NCI-H345 (cell line): ENCODE data around the gene BRWD1.

ENCODE experiments used
- DNase-seq: peaks from one replicate; lab custom pipeline; 2025; lab: John Stamatoyannopoulos, UW

BRWD1 gene

DNA sequence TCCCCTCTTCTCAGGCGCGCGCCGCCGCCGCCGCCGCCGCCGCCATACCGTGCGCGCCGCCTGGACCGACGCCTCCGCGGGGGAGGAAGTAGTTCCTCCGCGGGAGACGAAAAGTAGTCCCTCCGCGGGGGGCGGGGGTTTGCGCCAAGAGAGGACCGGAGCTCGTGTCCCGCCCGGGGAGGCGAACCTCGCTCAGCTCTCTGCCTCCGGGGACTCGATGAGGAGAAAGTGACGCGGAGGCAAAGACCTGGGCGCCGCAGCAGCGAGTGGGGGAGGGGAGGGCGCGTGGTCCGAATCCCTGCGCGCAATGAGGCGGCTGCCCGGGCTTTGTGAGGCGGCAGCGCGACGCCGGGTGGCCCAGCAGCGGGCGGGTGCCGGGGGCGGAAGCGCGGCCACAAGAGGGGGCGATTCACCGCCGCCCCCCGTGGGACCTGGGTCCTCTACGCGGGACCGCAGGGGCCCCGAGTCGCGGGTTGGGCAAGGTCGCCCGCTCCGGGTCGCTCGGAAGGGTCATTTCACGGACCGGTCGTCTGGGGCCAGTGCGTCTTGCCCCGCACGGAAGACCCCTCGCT lies at the start of gene BRWD1:
BRWD1 (minus strand) TSS at position 62 of the 572 bp plus-strand sequence. CDS start 141 bp downstream, outside the sequence.
- DNase-seq: peak; percentile 97

DNA sequence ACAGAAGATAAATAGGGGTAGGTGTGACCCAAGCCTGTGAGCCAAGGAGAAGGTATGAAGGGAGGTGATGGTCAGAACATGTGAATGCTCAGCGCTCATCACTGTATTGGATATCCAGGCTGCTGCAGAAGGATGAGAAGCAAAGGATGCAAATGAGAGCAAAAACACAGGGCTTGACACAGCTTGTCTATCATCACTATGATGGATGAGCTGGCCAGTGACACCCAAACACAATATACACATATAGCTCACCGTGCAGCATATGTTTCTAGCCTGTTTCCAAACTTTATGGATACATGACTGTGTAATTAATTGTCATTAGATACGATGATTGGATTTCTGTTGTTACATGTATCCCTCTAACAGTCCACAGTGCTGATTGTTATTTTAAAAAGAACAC lies 49.3 kb upstream of the BRWD1 start:
- DNase-seq: no peak

DNA sequence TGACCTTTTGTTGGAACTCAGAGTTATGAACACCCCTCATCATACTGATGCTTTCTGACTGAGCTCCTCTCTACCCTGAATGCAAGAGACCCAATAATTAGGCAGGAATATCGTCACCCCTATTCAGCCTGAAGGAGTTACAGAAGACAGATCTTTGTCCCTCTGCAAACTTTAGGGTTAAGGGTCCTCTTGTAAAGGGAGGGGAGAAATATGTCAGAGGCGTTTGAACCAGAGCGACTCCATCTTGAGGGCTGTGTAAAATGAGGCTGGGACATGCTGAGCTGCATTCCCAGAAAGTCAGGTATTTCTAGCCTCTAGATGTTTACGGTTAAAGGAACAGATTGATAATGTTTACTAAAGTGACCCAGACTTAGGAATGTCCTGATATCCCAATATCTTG lies 46.0 kb upstream of the BRWD1 start:
- no peak for DNase-seq

DNA sequence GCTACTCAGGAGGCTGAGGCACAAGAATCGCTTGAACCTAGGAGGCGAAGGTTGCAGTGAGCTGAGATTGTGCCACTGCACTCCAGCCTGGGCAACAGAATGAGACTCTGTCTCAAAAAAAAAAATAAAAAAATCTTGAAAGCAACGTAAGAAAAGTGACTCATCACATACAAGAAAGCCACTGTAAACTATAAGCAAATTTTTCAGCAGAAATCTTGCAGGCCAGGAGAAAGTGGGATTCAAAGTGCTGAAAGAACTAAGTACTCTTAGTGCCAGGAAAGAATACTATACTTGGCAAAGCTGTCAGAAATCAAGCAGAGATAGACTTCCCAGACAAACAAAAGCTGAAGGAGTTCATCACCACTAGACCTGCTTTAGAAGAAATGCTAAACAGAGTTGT lies 39.9 kb upstream of the BRWD1 start:
- no peak for DNase-seq

DNA sequence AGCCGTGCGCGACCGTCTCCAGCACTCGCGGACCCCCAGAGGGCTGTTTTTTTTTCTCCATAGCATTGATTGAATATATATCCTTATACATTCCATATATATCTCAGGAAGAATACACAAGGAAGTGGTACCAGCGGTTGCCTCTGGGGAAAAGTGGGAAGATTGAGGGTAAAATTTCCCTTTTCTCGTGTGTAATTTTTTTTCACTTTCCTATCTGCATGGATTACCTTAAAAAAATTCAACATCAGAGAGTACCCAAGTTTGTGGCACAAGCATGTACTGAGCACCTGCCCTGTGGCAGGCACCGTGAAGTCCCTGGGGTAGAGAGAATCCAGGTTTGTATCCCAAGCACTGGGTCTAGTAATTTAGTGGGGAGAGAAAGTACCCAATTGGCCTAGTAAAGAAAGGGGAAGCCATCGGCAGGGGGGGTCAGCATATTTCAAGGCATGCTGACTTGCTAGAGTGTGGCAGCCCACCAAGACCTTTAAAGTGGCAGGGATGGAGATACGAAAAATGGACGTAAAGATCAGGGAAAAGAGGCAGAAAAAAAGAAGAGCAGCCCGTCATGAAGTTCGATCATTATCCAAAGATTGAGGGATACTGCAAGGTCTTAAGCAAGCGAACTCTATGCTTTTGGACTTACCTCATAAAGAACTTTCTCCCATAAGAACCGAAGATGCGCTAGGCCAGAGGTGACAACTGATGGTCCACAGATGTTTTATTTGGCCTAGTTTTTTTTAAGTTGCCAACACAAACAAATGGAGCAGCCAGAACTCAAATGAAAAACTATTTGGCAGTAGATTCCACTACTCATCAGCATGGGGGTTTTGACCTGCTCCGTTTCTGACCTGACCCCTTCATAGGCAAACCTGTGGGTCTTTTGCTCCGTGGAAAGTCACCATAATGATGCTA lies 36.9 kb upstream of the BRWD1 start:
- DNase-seq: no peak

DNA sequence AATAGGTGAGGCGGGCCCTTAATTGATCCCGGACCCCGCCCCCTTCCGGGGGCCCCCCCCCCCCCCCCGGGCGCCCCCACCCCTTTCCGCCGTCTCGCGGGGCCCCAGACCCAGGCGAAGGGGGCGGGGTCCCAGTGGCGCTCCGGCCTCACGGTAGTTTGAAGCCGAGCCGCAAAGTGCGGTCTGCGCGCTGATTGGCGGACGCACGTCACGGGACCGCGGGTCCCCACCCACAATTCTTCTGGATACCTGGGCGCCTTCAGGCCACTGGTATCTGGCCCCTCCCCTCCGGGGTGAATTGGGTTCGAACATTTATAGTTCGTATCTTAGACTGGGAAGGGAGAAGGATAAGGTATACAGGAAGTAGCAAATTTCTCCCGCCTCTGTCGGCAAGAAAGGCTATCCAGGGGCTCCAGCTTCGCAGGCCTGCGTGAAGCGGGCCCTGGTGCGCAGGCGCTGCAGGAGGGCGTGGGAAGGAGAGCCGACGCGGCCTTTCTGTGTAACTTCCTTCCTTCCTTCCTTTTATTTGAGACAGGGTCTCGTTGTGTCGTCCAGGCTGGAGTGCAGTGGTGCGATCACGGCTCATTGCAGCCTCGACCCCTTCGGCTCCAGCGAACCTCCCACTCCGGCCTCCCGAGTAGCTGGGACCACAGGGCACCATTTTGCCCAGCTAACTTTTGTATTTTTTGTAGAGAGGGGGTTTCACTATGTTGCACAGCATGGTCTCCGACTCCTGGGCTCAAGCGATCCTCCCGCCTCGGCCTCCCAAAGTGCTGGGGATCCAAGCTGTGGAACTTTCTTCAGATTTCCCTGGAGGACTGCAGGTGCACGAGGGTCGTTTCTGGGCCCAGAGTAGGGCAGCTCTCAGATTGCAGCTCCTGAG lies 36.0 kb upstream of the BRWD1 start:
- DNase-seq: peak; percentile 100

DNA sequence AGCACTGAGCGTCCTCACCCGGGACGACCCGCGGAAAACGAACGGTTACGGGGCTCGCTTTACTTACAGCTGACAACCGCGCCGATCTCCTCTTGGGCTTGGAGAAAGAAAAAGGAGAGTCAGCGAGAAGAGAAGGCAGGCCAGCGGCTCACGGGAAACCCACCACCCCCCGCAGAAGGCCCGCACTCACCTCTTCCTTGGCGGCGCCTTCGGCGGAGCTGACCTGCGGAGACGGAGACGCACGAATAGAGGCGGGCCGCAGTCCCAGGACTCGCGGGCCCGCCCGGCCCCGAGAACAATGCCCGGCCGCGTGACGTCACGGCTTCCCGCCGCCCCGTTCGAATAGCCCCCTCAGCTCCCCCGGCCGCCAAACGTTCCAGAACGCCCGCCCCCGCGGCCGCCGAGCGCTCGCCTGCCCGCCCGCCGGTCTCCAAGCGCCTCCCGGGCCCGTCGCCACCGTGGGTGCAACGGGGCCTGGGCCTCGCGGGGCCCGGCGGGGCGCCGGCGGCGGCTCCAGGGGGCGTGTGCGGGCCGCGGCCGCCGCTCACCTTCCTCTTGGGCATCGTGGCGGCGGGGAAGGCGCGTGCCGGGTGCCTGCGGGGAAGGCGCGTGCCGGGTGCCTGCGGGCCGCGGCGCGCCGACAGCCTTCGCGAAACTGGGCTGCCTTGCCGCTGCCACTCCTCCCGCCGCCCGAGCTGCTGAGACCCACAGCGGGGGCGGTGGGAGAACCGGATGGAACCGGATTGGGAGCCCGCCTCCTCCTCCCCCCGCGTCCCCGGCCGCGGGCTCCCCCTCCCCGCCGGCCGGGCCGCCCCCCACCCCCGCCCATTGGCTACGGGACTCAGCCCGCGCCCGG lies 35.2 kb upstream of the BRWD1 start, which contains the start of gene HMGN1:
HMGN1 (minus strand) TSS at position 734 of the 856 bp plus-strand sequence; CDS start at position 563, 171 bp downstream.
- peak; percentile 99 for DNase-seq

DNA sequence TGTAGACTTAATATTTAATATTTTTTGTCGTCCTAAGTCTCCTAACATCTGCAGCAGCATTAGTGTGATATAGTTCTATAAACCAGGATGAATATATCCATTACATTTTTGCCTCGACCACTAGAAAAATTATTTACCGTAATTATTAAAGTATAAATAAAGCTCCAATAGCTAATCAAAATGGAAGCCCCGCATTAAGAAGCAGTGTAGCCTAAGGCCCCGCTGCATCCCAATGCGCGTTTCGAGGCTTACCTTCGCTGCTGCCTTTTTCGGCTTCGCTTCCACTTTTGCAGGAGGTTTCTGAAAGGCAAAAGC lies 34.6 kb upstream of the BRWD1 start:
- DNase-seq: no peak

DNA sequence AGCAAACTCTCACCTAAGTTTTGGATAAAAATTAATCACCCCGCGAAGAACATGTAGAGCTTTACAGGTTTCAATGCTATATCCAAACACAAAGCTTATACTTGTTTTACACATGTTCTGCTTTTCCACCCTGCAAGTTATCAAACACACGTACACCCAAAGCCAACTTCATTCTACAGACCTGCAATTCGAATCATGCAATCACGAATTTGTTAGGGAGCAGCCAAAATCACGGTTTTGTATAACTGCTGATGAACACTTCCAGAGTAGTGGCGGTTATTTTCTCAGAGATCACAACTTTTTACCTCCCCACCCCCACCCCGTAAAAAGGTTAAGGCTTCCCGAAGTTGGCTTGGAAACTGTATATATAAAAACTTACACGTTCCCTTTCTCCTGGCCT lies 34.1 kb upstream of the BRWD1 start:
- no peak for DNase-seq

DNA sequence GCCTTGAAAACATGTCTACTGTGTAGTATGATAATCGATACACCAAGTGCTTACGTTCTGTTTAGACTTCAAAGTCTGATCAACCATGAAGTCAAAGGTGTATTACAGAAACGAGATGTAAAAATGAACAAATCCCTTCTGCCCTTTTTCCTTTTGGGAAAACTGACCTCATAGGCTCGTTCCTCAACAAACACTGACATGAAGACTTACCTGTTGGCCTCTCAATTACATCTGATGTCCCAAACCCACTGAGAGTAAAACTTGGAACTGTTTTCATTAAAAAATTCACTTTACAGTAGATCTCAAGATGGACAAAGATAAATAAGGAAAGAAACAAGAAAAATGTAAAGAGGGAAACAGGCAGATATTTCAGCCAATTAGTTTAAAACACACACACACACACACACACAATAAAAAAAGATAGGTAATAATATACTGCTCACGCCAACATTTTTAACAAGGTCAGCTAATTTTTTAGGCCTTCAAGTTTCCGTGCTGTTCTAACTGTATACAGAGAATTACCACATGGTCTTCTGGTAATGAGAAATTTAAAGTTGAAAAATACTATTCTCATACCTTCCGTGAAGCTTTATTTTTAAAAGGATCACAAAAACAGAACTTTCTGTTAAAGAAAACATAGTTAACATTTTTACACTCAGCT lies 33.4 kb upstream of the BRWD1 start:
- DNase-seq: no peak

DNA sequence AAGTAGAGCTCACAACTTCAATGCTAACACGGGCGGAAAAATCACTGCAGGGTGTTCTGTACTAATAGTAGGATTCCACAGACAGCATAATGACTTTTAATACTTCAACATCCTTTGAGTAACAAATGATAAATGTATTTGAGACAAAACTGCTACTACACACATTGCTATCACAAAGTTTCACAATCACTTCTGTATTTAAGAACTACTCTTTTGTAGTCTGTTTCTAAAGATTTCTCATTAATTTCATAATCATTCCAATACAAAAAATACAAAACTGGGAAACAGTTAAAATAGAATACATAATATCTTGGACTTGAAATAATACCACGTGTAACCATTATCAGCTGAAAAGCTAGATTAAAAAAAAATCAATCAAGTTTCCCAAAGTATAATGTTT lies 32.8 kb upstream of the BRWD1 start:
- no peak for DNase-seq

DNA sequence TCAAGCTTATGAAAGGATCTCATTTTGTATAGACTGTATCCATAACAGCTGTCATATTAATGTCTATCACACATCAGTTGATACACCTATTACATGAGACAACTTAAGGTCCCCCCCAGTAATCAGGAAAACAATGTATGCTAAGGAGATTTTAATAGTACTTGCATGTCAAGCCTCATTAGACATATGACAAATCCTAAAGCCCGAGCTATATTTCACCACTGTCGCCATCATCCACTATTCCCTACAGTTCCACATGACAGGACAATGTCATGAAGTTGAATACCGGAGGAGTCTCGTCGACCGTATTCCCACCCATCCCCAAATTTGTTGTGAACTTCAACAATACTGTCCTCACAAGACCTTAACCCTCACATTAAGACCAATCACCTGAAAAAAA lies 32.0 kb upstream of the BRWD1 start:
- no peak for DNase-seq

DNA sequence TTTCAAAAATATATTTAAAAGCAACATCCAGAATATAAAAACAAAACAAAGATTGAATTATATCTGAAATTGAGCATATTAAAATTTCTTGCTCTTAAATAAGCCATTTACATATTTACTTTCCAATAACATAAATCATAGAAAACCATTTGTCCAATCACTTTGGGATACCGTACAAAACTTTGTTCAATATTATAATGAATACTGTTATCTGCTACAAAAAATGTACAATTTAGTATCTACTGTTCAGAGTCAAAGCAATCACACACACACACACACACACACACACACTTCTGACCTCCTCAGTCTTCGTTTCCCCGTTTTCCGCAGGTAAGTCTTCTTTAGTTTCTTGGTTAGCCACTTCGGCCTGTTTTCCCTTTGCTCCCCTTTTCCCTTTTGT lies 31.4 kb upstream of the BRWD1 start:
- DNase-seq: no peak

DNA sequence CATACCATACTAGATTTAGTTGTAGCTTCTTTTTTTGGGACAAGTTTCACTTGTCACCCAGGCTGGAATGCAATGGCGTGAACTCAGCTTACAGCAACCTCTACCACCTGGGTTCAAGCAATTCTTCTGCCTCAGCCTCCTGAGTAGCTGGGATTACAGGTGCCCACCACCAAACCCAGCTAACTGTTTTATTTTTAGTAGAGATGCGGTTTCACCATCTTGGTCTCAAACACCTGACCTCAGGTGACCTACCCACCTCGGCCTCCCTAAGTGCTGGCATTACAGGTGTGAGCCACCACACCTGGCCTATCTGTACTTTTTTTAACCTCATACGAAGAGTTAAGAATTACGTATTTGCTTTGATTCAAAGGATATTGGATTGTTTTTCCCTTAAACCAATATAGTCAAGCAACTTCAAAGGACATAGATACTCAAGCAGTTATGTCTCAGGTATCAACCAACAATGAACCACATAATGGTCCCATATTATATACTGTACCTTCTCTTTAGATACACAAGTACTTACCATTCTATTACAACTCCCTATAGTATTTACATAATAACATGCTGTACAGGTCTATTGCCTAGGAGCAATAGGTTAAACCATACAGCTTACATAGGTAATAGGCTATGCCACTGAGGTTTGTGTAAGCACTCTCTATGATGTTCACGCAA lies 28.0 kb upstream of the BRWD1 start:
- no peak for DNase-seq

DNA sequence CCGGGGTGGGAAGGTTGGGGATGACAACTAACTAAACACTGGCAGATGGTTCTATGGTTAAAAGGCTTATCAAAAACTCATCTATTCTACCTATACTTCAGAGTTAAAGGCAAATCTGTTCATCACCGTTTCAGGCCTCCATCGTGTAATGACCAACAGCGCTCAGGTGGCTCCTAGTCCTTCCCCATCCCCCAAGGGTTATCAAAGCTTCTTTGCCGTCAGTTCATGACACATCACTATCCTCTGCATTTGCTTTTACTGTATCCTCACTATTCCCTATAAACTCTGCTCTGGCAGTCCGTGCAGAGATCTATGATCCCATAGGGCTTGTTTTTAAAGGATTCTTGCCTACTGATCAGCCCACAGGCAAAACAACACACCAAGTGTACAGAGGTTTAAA lies 27.3 kb upstream of the BRWD1 start:
- DNase-seq: no peak

DNA sequence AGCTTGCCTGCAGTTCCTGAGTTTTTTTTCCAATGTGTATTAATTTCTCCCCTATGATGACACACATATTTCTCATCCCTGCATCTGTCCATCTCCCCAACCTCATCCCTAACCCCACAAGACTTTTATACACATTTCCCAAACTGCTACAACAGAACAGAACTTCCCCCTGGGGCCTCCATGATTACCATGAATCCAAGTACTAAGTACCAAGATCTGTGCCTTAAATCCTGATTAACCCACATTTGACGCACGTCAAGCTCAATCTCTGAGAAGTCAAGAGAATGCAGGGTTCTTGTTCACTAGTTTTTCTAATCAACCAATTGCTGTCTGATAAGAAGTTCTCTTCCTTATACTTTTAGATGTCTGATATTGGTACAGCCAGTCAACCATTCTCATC lies 25.8 kb upstream of the BRWD1 start:
- DNase-seq: no peak

DNA sequence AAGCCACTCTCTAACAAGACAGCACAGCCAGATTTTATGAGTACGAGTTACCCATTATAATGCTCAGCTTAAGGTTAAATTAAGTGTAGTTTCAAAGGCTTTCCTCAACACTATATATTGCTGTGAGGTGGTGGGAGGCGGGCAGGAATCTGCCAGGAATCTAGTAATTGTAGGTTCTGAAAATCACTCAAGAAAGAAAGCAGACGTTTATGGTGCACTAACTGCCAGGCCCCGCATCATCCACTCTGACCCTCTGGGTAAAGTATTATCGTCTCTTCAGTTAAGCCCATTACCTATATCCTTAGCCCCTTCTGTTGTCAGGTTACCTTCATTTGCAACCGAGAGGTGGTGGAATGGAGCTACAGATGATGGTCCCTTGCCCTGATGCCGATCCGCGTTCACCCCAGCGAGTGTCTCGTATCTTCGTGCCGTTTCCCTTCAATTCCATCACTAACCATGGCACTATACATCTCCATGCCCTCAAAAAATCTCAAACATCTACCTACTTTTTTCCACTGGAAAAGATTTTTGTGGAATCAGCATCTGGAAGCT lies 23.1 kb upstream of the BRWD1 start:
- DNase-seq: no peak

DNA sequence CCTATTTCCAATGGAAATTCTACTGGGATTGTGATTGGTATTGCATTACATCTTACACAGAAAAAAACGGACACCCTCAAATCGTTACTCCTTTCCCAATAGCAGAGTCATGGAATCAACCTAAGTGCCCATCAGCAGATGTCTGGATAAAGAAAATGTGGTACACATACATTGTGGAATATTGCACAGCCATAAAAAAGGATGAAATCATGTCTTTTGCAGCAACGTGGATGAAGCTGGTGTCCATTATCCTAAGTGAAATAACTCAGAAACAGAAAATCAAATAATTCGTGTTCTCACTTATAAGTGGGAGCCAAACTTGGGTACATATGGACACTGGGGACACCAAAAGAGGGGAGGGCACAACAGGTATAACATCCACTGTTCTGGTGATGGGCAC lies 21.2 kb upstream of the BRWD1 start:
- DNase-seq: no peak

DNA sequence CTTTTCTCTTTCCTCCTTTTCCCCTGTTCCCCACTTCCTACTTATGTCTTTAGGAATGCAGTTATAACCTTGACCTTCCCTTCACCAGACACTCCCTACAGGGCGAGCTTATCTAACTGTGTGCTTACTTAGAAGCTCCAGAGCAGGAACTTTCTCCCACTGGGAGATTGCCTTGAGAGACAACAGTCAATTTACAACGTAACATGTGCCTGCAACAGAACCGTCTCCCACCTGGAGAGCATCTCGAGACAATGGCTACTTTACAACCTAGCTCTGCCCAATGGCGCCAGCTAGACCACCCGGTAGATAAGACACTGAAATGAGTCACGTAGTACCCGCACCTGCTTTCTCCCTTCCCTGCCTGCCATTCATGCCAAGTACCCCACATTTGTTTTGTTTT lies 18.7 kb upstream of the BRWD1 start:
- DNase-seq: no peak

DNA sequence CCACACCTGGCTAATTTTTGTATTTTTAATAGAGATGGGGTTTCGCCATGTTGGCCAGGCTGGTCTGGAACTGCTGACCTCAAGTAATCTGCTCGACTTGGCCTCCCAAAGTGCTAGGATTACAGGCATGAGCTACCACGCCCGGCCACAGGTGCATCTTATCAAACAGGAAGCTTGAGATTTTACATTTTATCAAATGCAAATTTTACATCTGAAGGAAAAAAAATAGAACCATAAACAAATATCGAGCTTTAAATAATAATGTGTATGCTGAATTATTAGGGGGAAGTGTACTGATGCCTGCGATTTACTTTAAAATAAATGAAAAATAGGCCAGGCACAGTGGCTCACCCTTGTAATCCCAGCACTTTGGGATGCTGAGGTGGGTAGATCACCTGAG lies 16.6 kb upstream of the BRWD1 start:
- DNase-seq: no peak
